ENCODE data around the gene KCNJ14. TPM values are rescaled to one million over a fixed set of nuclear protein-coding genes. Genes with fewer than 3 reads are reported as not detected.

The KCNJ14 gene
- total RNA-seq, 1 donor from 2014 or later: 0.54 TPM

GRCh38 chr19:48451624-48452023 is 3.8 kb upstream of the KCNJ14 start:
- no peak for TF ChIP-seq CTCF (IDR thresholded peaks at IDR 0.05; ENCODE audit: insufficient read depth, low read length, poor library complexity, severe bottlenecking)
- no peak overlapping the region for H3K4me3 ChIP-seq (ENCODE audit: low read depth, low read length)
- H3K36me3 ChIP-seq (ENCODE audit: control insufficient read depth, insufficient read depth, low read length): peaks cover 3% of the 10 kb centered on the region
- H3K27me3 ChIP-seq (ENCODE audit: control insufficient read depth, insufficient read depth, low read length): no peaks in the 10 kb centered on the region
- no peak for DNase-seq (ENCODE audit: low read depth)

GRCh38 chr19:48452289-48453190 is 2.8 kb upstream of the KCNJ14 start:
- Histone ChIP-seq H3K27me3 (ENCODE audit: control insufficient read depth, insufficient read depth, low read length) (no peaks in the 10 kb centered on the region), H3K36me3 (ENCODE audit: control insufficient read depth, insufficient read depth, low read length) (peaks cover 3% of the 10 kb centered on the region), H3K4me3 (ENCODE audit: low read depth, low read length) (no peak overlapping the region)
- no peak for TF ChIP-seq CTCF (IDR thresholded peaks at IDR 0.05; ENCODE audit: insufficient read depth, low read length, poor library complexity, severe bottlenecking)
- DNase-seq (ENCODE audit: low read depth): no peak

- H3K27me3 ChIP-seq (ENCODE audit: control insufficient read depth, insufficient read depth, low read length): no peaks in the 10 kb centered on the region
- no peak for DNase-seq (ENCODE audit: low read depth)
- peaks cover 3% of the 10 kb centered on the region for H3K36me3 ChIP-seq (ENCODE audit: control insufficient read depth, insufficient read depth, low read length)
- H3K4me3 ChIP-seq (ENCODE audit: low read depth, low read length): no peak overlapping the region
- TF ChIP-seq CTCF (IDR thresholded peaks at IDR 0.05; ENCODE audit: insufficient read depth, low read length, poor library complexity, severe bottlenecking): no peak
Measured at GRCh38 chr19:48454150-48454730, 1.1 kb upstream of the KCNJ14 start.

- Histone ChIP-seq H3K4me3 (ENCODE audit: low read depth, low read length) (no peak overlapping the region), H3K27me3 (ENCODE audit: control insufficient read depth, insufficient read depth, low read length) (no peaks in the 10 kb centered on the region), H3K36me3 (ENCODE audit: control insufficient read depth, insufficient read depth, low read length) (peaks cover 3% of the 10 kb centered on the region)
- no peak for DNase-seq (ENCODE audit: low read depth)
- no peak for TF ChIP-seq CTCF (IDR thresholded peaks at IDR 0.05; ENCODE audit: insufficient read depth, low read length, poor library complexity, severe bottlenecking)
Measured at GRCh38 chr19:48455908-48456562, 661 bp downstream of the KCNJ14 start.

GRCh38 chr19:48456864-48457263 is 1.5 kb downstream of the KCNJ14 start:
- Histone ChIP-seq H3K36me3 (ENCODE audit: control insufficient read depth, insufficient read depth, low read length) (peaks cover 3% of the 10 kb centered on the region), H3K27me3 (ENCODE audit: control insufficient read depth, insufficient read depth, low read length) (no peaks in the 10 kb centered on the region), H3K4me3 (ENCODE audit: low read depth, low read length) (no peak overlapping the region)
- no peak for TF ChIP-seq CTCF (IDR thresholded peaks at IDR 0.05; ENCODE audit: insufficient read depth, low read length, poor library complexity, severe bottlenecking)
- DNase-seq (ENCODE audit: low read depth): no peak
